Osteoblast (primary cell): Measurements from ENCODE around the gene KCNS3. TPM values are rescaled to one million over a fixed set of nuclear protein-coding genes. Genes with fewer than 3 reads are reported as not detected.

Experiments
- DNase-seq: peaks from one replicate; pipeline ENCODE4 v3.0.0; 2011; ENCODE audit warnings: low spot score, mixed read lengths; ENCODE audit not compliant: insufficient read length; ENCODE audit errors: missing footprints
- H2AFZ ChIP-seq: 2 replicates; pipeline ENCODE4 v1.6.0; 2011; ENCODE audit warnings: mild to moderate bottlenecking, low read length
- H3K27ac ChIP-seq: 2 replicates; pipeline ENCODE4 v1.5.1; 2011; ENCODE audit warnings: mild to moderate bottlenecking, low read depth, low read length, moderate library complexity
- H3K27me3 ChIP-seq: 2 replicates; pipeline ENCODE4 v1.6.0; 2012; ENCODE audit warnings: mild to moderate bottlenecking, control low read depth, inconsistent platforms, low read length, moderate library complexity; ENCODE audit not compliant: insufficient read depth
- H3K36me3 ChIP-seq: 2 replicates; pipeline ENCODE4 v1.5.1; 2011; ENCODE audit warnings: mild to moderate bottlenecking, low read length, control low read depth, moderate library complexity; ENCODE audit not compliant: insufficient read depth
- H3K4me1 ChIP-seq: 2 replicates; pipeline ENCODE4 v1.5.1; 2011; ENCODE audit warnings: mild to moderate bottlenecking, low read length, control low read depth, moderate library complexity; ENCODE audit not compliant: insufficient read depth
- H3K4me2 ChIP-seq: 2 replicates; pipeline ENCODE4 v1.6.0; 2011; ENCODE audit warnings: mild to moderate bottlenecking, low read length; ENCODE audit not compliant: insufficient read depth
- H3K4me3 ChIP-seq: fragments of 200-600 bp; sonication (generic); 3 replicates; pipeline ENCODE4 v1.5.1; 2012; ENCODE audit warnings: mild to moderate bottlenecking, low read length, inconsistent platforms; ENCODE audit not compliant: insufficient read depth
- H3K79me2 ChIP-seq: 2 replicates; pipeline ENCODE4 v1.6.0; 2012; ENCODE audit warnings: mild to moderate bottlenecking, low read length, control low read depth, inconsistent platforms; ENCODE audit not compliant: insufficient read depth
- H3K9me3 ChIP-seq: 2 replicates; pipeline ENCODE4 v1.5.1; 2011; ENCODE audit warnings: low read depth, low read length, control low read depth
- H4K20me1 ChIP-seq: 2 replicates; pipeline ENCODE4 v1.6.0; 2012; ENCODE audit warnings: mild to moderate bottlenecking, low read length, control low read depth; ENCODE audit not compliant: insufficient read depth
- total RNA-seq: library from RNA; depleted of rRNA; stranded (reverse); fragments of >200 nt; gene quantifications from 2 replicates; pipeline ENCODE4 v1.2.3, GENCODE V29; 2012
- TF ChIP-seq, protein P1 (sequence below): IDR thresholded peaks from 2 replicates; pipeline ENCODE4 v1.5.1; 2011; ENCODE audit warnings: mild to moderate bottlenecking, low read depth, low read length, moderate library complexity; ENCODE audit errors: extremely low read depth

Gene KCNS3
- total RNA-seq, 1 donor: 1.8 TPM

- Histone ChIP-seq H3K4me3 (no peak overlapping the region), H3K27me3 (peaks cover 47% of the 10 kb centered on the region), H3K4me2 (no peak overlapping the region), H3K9me3 (no peaks in the 10 kb centered on the region), H3K27ac (no peak overlapping the region), H2AFZ (no peak overlapping the region), H3K4me1 (peaks cover 9% of the 10 kb centered on the region), H3K36me3 (no peaks in the 10 kb centered on the region), H4K20me1 (no peaks in the 10 kb centered on the region), H3K79me2 (no peaks in the 10 kb centered on the region)
- DNase-seq: no peak
- TF ChIP-seq, protein P1, sequence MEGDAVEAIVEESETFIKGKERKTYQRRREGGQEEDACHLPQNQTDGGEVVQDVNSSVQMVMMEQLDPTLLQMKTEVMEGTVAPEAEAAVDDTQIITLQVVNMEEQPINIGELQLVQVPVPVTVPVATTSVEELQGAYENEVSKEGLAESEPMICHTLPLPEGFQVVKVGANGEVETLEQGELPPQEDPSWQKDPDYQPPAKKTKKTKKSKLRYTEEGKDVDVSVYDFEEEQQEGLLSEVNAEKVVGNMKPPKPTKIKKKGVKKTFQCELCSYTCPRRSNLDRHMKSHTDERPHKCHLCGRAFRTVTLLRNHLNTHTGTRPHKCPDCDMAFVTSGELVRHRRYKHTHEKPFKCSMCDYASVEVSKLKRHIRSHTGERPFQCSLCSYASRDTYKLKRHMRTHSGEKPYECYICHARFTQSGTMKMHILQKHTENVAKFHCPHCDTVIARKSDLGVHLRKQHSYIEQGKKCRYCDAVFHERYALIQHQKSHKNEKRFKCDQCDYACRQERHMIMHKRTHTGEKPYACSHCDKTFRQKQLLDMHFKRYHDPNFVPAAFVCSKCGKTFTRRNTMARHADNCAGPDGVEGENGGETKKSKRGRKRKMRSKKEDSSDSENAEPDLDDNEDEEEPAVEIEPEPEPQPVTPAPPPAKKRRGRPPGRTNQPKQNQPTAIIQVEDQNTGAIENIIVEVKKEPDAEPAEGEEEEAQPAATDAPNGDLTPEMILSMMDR: no peak
These were observed 1.4 kb downstream of the KCNS3 start for GRCh38 chr2:17879913-17880274.

DNA sequence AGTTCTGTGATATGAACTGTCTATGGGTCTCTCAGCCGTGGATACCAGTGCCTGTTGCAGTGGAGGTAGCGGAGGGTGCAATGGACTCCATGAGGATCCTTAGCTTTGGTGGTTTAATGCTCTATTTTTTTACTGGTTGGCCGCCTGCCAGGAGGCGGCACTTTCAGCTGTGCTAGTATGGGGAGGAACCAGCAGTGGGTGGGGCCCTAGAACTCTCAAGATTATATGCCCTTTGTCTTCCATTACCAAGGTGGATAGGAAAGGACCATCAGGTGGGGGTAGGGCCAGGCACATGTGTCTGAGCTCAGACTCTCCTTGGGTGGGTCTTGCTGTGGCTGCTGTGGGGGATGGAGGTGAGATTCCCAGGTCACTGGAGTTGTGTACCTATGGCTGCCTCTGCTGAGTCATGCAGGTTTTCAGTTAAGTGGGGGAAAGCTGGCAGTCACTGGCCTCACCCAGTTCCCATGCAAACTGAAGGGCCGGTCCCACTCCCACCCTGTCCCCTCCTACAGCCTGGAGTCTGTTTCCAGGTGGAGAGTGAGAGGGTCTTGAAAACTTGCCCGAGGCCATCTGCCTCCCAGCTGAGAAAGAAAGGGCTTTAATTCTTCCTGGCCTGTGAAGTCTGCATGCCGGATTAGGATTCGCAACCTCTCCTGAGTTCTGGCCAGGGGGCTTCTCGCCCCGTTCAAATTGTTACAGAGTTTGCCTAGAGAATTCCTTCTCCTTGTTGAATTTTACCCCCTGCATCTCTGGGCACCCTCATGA is 14.5 kb downstream of the KCNS3 start:
- no peak overlapping the region for H3K4me2 ChIP-seq

DNA sequence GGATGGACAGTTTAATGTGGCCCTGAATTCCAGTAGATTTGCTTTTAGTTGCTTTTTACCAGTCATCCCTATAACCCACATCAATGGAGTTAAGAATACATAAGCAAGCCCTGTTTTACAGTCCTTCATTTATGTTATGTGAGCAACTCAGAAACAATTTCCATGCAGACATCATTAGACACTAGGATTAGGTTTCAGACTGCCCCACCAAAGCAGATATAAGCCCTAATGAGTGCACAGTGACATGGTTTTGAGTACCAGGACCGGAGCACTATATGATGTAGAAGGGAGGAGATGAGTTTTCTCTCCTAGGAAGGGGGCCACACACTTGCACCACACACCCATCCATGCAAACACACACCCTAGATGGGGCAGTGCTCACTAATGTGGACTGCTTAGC is 15.5 kb downstream of the KCNS3 start:
- no peak for DNase-seq
- no peaks in the 10 kb centered on the region for H3K79me2 ChIP-seq
- H4K20me1 ChIP-seq: no peaks in the 10 kb centered on the region
- H3K27me3 ChIP-seq: no peaks in the 10 kb centered on the region
- no peaks in the 10 kb centered on the region for H3K36me3 ChIP-seq
- no peak overlapping the region for H2AFZ ChIP-seq
- H3K9me3 ChIP-seq: no peaks in the 10 kb centered on the region
- H3K4me2 ChIP-seq: no peak overlapping the region
- H3K4me3 ChIP-seq: no peak overlapping the region
- H3K4me1 ChIP-seq: no peaks in the 10 kb centered on the region
- no peak overlapping the region for H3K27ac ChIP-seq
- TF ChIP-seq, protein P1: no peak

More for the DNA sequence above, 14.5 kb downstream of the KCNS3 start:
- DNase-seq: no peak
- TF ChIP-seq, protein P1: no peak
- H3K27ac ChIP-seq: no peak overlapping the region
- no peaks in the 10 kb centered on the region for H3K36me3 ChIP-seq
- no peaks in the 10 kb centered on the region for H3K9me3 ChIP-seq
- no peaks in the 10 kb centered on the region for H3K79me2 ChIP-seq
- H2AFZ ChIP-seq: no peak overlapping the region
- no peaks in the 10 kb centered on the region for H4K20me1 ChIP-seq
- no peaks in the 10 kb centered on the region for H3K27me3 ChIP-seq
- H3K4me3 ChIP-seq: no peak overlapping the region
- no peaks in the 10 kb centered on the region for H3K4me1 ChIP-seq

DNA sequence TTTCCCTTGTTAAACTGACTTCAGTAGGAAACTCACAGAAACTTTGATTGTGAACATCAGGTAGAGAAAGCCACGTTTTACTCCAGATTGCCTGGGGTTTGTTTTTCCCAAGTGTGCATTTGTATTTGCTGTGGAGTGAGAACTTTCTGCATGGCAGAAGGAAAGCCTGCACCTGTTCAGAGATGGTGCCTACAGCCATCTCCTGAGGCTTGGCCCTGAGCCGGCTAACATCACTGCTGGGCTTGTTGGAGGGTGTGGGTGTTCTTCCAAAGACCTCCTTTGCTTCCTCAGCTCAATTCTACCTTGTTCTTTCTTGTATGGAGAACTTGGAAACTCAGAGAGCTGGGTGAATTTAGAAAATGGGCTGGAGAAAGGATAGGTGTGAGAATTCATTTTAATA is 16.1 kb downstream of the KCNS3 start:
- Histone ChIP-seq H3K4me2 (no peak overlapping the region), H3K4me1 (no peaks in the 10 kb centered on the region), H3K27ac (no peak overlapping the region), H3K36me3 (no peaks in the 10 kb centered on the region), H2AFZ (no peak overlapping the region), H3K4me3 (no peak overlapping the region), H3K27me3 (no peaks in the 10 kb centered on the region), H3K9me3 (no peaks in the 10 kb centered on the region), H4K20me1 (no peaks in the 10 kb centered on the region), H3K79me2 (no peaks in the 10 kb centered on the region)
- TF ChIP-seq, protein P1: no peak
- DNase-seq: no peak
